H9 (cell line): Measurements from ENCODE around the gene TBX1. TPM values are rescaled to one million over a fixed set of nuclear protein-coding genes. Genes with fewer than 3 reads are reported as not detected.

ENCODE experiments used
- DNase-seq: peaks from one replicate; pipeline ENCODE4 v3.0.0-alpha.2; 2017
- H2AFZ ChIP-seq: one replicate; pipeline ENCODE4 v1.6.1; 2013; ENCODE audit warnings: mild to moderate bottlenecking, low read length, control low read depth, moderate library complexity
- H2AK5ac ChIP-seq: 2 replicates; pipeline ENCODE4 v1.6.1; 2013; ENCODE audit warnings: low read length, control low read depth, mixed read lengths; ENCODE audit not compliant: insufficient read length
- H2BK120ac ChIP-seq: one replicate; pipeline ENCODE4 v1.6.1; 2013; ENCODE audit warnings: low read depth, mild to moderate bottlenecking, low read length, control low read depth, inconsistent platforms; ENCODE audit not compliant: poor library complexity, severe bottlenecking
- H2BK12ac ChIP-seq: 2 replicates; pipeline ENCODE4 v1.6.1; 2013; ENCODE audit warnings: low read length, control low read depth, mixed read lengths, low read depth; ENCODE audit not compliant: insufficient read length
- H2BK15ac ChIP-seq: 2 replicates; pipeline ENCODE4 v1.6.1; 2013; ENCODE audit warnings: low read depth, low read length, control low read depth
- H2BK20ac ChIP-seq: one replicate; pipeline ENCODE4 v1.6.1; 2013; ENCODE audit warnings: low read depth, mild to moderate bottlenecking, low read length, control low read depth, inconsistent platforms; ENCODE audit not compliant: poor library complexity, severe bottlenecking
- H2BK5ac ChIP-seq: 2 replicates; pipeline ENCODE4 v1.6.1; 2013; ENCODE audit warnings: low read length, control low read depth, mixed read lengths; ENCODE audit not compliant: insufficient read length
- H3K14ac ChIP-seq: 2 replicates; pipeline ENCODE4 v1.6.1; 2013; ENCODE audit warnings: low read length, control low read depth; ENCODE audit not compliant: insufficient read depth
- H3K18ac ChIP-seq: 2 replicates; pipeline ENCODE4 v1.6.1; 2013; ENCODE audit warnings: low read depth, mild to moderate bottlenecking, mixed read lengths, low read length, control low read depth; ENCODE audit not compliant: insufficient read length
- H3K23ac ChIP-seq: 2 replicates; pipeline ENCODE4 v1.6.1; 2013; ENCODE audit warnings: low read length, control low read depth, mixed read lengths, low read depth; ENCODE audit not compliant: insufficient read length
- H3K23me2 ChIP-seq: 2 replicates; pipeline ENCODE4 v1.6.1; 2013; ENCODE audit warnings: low read depth, mild to moderate bottlenecking, mixed read lengths, low read length, control low read depth; ENCODE audit not compliant: insufficient read length, poor library complexity, severe bottlenecking
- H3K27ac ChIP-seq: 2 replicates; pipeline ENCODE4 v1.5.1; 2013; ENCODE audit warnings: low read length, control low read depth, mixed read lengths, low read depth; ENCODE audit not compliant: insufficient read length
- H3K27me3 ChIP-seq: 2 replicates; pipeline ENCODE4 v1.6.1; 2013; ENCODE audit warnings: low read length, control low read depth, inconsistent platforms; ENCODE audit not compliant: insufficient read depth
- H3K4ac ChIP-seq: 2 replicates; pipeline ENCODE4 v1.6.1; 2013; ENCODE audit warnings: low read depth, mild to moderate bottlenecking, control low read depth, inconsistent platforms, low read length, moderate library complexity
- H3K4me1 ChIP-seq: 2 replicates; pipeline ENCODE4 v1.6.1; 2013; ENCODE audit warnings: low read length, control low read depth, inconsistent platforms; ENCODE audit not compliant: insufficient read depth
- H3K4me2 ChIP-seq: 2 replicates; pipeline ENCODE4 v1.6.1; 2013; ENCODE audit warnings: low read length, control low read depth, mixed read lengths; ENCODE audit not compliant: insufficient read length, insufficient read depth
- H3K56ac ChIP-seq: 2 replicates; pipeline ENCODE4 v1.6.1; 2013; ENCODE audit warnings: low read depth, mild to moderate bottlenecking, mixed read lengths, low read length, control low read depth; ENCODE audit not compliant: insufficient read length
- H3K79me1 ChIP-seq: 2 replicates; pipeline ENCODE4 v1.6.1; 2013; ENCODE audit warnings: low read depth, mild to moderate bottlenecking, moderate library complexity, low read length, control low read depth, inconsistent platforms; ENCODE audit not compliant: insufficient read depth, poor library complexity, severe bottlenecking
- H3K79me2 ChIP-seq: 2 replicates; pipeline ENCODE4 v1.6.1; 2013; ENCODE audit warnings: low read length, control low read depth, inconsistent platforms; ENCODE audit not compliant: insufficient read depth
- H3K9ac ChIP-seq: 2 replicates; pipeline ENCODE4 v1.6.1; 2013; ENCODE audit warnings: low read length, control low read depth, mixed read lengths; ENCODE audit not compliant: insufficient read length; ENCODE audit errors: extremely low read depth
- H3K9me3 ChIP-seq: one replicate; pipeline ENCODE4 v1.6.1; 2013; ENCODE audit warnings: low read depth, low read length, inconsistent platforms; ENCODE audit not compliant: control insufficient read depth
- H3T11ph ChIP-seq: one replicate; pipeline ENCODE4 v1.6.1; 2013; ENCODE audit warnings: mild to moderate bottlenecking, low read length, control low read depth, inconsistent platforms
- H4K20me1 ChIP-seq: one replicate; pipeline ENCODE4 v1.6.1; 2013; ENCODE audit not compliant: control insufficient read depth, insufficient read length, insufficient read depth
- H4K5ac ChIP-seq: 2 replicates; pipeline ENCODE4 v1.6.1; 2013; ENCODE audit warnings: low read depth, mild to moderate bottlenecking, mixed read lengths, low read length, control low read depth; ENCODE audit not compliant: insufficient read length
- H4K8ac ChIP-seq: replicated peaks from 2 replicates; pipeline ENCODE4 v1.6.1; 2013; ENCODE audit warnings: low read length, control low read depth, mixed read lengths, low read depth; ENCODE audit not compliant: insufficient read length
- H4K91ac ChIP-seq: 2 replicates; pipeline ENCODE4 v1.6.1; 2013; ENCODE audit warnings: low read depth, mild to moderate bottlenecking, moderate library complexity, mixed read lengths, low read length, control low read depth; ENCODE audit not compliant: insufficient read length
- H3K27ac Mint-ChIP-seq, 3 experiments: 2 replicates in 2 of 3; 3 replicates in 1 of 3; pipeline ENCODE4 v1.8.0; 2020 to 2021; ENCODE audit warnings: mixed read lengths in 3 of 3, mild to moderate bottlenecking in 1 of 3, moderate library complexity in 1 of 3
- H3K27me3 Mint-ChIP-seq: 2 replicates; pipeline ENCODE4 v1.8.0; 2021; ENCODE audit warnings: low read depth, mild to moderate bottlenecking, moderate library complexity, mixed read lengths
- H3K36me3 Mint-ChIP-seq, 3 experiments: 2 replicates in 2 of 3; 3 replicates in 1 of 3; pipeline ENCODE4 v1.8.0; 2020 to 2021; ENCODE audit warnings: low read depth in 3 of 3, mixed read lengths in 3 of 3; ENCODE audit not compliant: insufficient read depth in 1 of 3
- H3K4me1 Mint-ChIP-seq, 2 experiments: 2 replicates each; pipeline ENCODE4 v1.8.0; 2020; ENCODE audit warnings: mixed read lengths in 2 of 2
- H3K4me3 Mint-ChIP-seq, 2 experiments: 2 replicates in 1 of 2; 3 replicates in 1 of 2; pipeline ENCODE4 v1.8.0; 2020 to 2021; ENCODE audit warnings: mild to moderate bottlenecking in 2 of 2, mixed read lengths in 2 of 2, moderate library complexity in 1 of 2
- H3K9me3 Mint-ChIP-seq, 2 experiments: 2 replicates in 1 of 2; 3 replicates in 1 of 2; pipeline ENCODE4 v1.8.0; 2020; ENCODE audit warnings: mild to moderate bottlenecking in 2 of 2, mixed read lengths in 2 of 2, moderate library complexity in 1 of 2
- WGBS: extraction: QIAGEN DNeasy Blood & Tissue Kit; methylation state at CpG from one replicate; pipeline ENCODE4 v1.1.7; 2013; ENCODE audit warnings: missing lambda C conversion rate, low lambda C conversion rate, mixed read lengths; ENCODE audit not compliant: insufficient read length; ENCODE audit errors: extremely low coverage; 5-methylcytosine and 5-hydroxymethylcytosine counted together
- total RNA-seq: library from RNA; stranded (reverse); gene quantifications from 2 replicates; pipeline ENCODE4 v1.2.1, GENCODE V29; 2021
- TF ChIP-seq, protein P1 (sequence below): fragments of 200-600 bp; sonication (generic); conservative IDR thresholded peaks from 3 replicates; pipeline ENCODE4 v1.8.0; 2021; ENCODE audit warnings: antibody characterized with exemption, mild to moderate bottlenecking

Gene TBX1
- total RNA-seq, 1 experiment from 2014 or later = 2.2 TPM

DNA sequence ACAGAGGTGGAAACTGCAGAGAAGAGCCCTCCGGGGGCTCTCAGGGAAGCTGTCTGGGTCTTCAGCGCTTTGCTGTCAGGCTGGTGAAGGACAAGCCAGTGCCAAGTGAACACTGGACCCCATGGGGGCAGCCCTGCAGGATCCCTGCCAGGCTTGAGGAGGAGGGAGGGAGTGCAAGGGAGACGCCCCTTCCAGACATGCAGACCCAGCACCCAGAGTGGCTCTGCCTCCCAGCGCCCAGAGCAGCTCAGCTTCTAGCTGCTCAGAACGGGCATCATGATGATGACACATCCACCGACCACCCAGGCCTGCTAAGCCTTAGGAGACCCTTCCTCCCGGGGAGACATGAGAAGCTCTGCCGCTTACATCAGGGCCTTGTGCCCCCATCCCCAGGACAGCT lies 39.7 kb downstream of the TBX1 start:
- no peak overlapping the region for H2BK15ac ChIP-seq

More for the DNA sequence above, 39.7 kb downstream of the TBX1 start:
- Histone ChIP-seq H3K14ac (no peak overlapping the region), H2BK5ac (no peak overlapping the region), H3K27ac (no peak overlapping the region), H4K91ac (no peak overlapping the region), H3K23ac (no peak overlapping the region), H3K23me2 (peaks cover 3% of the 10 kb centered on the region), H2AFZ (no peak overlapping the region), H3K4me1 (no peaks in the 10 kb centered on the region), H4K5ac (no peak overlapping the region), H3K27me3 (no peaks in the 10 kb centered on the region), H3K9me3 (no peaks in the 10 kb centered on the region), H2AK5ac (no peak overlapping the region), H3K9ac (no peak overlapping the region), H3K18ac (no peak overlapping the region), H2BK120ac (no peak overlapping the region), H3K4ac (no peak overlapping the region), H3K56ac (no peak overlapping the region), H3K4me2 (no peak overlapping the region), H4K8ac (no peak overlapping the region), H2BK20ac (no peak overlapping the region), H3K79me1 (no peaks in the 10 kb centered on the region), H3K79me2 (no peaks in the 10 kb centered on the region), H4K20me1 (no peaks in the 10 kb centered on the region), H3T11ph (no peak overlapping the region), H2BK12ac (no peak overlapping the region)
- Mint-ChIP-seq H3K4me1 (peaks cover 0 to 8% of the 10 kb centered on the region in 2 experiments; a peak in 2 of 4 replicates), H3K27me3 (no peaks in the 10 kb centered on the region; the same call in 1 of the 2 replicates), H3K4me3 (no peak overlapping the region), H3K27ac (no peak overlapping the region), H3K36me3 (peaks cover 0 to 3% (median 2%) of the 10 kb centered on the region in 3 experiments; a peak in 2 of 7 replicates), H3K9me3 (no peaks in the 10 kb centered on the region)
- no peak for DNase-seq
- TF ChIP-seq, protein P1, sequence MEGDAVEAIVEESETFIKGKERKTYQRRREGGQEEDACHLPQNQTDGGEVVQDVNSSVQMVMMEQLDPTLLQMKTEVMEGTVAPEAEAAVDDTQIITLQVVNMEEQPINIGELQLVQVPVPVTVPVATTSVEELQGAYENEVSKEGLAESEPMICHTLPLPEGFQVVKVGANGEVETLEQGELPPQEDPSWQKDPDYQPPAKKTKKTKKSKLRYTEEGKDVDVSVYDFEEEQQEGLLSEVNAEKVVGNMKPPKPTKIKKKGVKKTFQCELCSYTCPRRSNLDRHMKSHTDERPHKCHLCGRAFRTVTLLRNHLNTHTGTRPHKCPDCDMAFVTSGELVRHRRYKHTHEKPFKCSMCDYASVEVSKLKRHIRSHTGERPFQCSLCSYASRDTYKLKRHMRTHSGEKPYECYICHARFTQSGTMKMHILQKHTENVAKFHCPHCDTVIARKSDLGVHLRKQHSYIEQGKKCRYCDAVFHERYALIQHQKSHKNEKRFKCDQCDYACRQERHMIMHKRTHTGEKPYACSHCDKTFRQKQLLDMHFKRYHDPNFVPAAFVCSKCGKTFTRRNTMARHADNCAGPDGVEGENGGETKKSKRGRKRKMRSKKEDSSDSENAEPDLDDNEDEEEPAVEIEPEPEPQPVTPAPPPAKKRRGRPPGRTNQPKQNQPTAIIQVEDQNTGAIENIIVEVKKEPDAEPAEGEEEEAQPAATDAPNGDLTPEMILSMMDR = no peak
- no CpG with 5 or more reads among the region's 8 CpGs for WGBS
